Stimulated activated CD4-positive, alpha-beta T cell treated with anti-CD3 and anti-CD28 coated beads, TNF-alpha, amount 100 ng/mL, for 24 hours (primary cell): Measurements from ENCODE around the gene PUM2.
"Not testable (repeated sequence)": the region's sequence is repeated elsewhere in the genome, so short reads cannot be mapped to it uniquely, and the experiment has no call there.

ENCODE experiments used
- DNase-seq, 3 experiments: peaks; one replicate each; pipeline ENCODE4 v3.0.0-alpha.2; 2020; ENCODE audit warnings: low read depth in 3 of 3

The PUM2 gene

DNA sequence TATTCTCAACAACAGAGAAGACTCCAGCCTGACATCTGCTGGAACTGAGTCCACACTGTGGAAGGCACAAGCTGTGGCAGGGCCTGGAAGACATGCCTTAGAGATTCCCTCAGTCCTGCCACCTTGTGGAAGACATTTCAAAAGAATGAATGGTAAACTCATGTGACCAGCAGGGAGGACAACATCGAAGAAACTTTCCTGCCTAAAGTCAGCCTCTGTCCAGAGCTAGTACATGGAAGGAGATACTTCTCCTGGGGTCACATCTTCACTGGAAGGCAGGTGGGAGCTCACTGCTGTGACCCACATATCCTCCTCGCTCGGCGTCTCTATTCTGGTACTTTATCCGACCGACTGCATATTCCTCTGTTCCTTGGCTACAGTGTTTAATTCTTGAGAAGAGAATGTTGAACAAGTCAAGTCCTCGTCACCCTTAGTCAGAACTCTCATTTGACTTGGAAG, 59.5 kb downstream of the PUM2 start:
- no peak for DNase-seq

DNA sequence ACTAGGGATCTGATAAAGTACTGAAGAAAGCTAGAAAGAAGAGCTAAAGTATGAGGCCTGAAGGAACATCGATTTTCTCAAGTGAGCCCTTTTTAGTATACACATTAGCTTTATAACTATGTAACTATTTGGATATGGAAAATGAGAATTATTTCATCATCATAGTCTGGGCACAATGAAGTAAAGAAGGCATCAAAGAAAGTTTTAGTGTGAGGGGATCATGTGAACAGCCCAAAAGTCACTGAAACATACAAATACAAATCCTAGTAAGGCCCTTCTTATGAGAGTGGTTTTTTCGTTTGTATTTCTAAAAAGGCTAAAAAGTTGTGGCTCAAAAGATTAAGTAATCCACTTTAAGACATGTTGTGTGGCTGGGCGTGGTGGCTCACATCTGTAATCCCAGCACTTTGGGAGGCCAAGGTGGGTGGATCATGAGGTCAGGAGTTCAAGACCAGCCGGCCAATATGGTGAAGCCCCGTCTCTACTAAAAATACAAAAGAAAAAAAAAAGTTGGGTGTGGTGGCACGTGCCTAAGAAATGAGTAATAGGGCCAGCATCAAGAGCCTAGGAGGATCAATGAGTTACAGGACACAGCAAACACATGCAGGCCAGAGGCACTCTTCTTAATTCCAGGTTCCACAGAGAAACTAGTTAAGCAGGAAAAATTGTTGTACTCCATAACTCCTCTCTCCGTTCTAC, 61.9 kb downstream of the PUM2 start:
- DNase-seq, result no peak

DNA sequence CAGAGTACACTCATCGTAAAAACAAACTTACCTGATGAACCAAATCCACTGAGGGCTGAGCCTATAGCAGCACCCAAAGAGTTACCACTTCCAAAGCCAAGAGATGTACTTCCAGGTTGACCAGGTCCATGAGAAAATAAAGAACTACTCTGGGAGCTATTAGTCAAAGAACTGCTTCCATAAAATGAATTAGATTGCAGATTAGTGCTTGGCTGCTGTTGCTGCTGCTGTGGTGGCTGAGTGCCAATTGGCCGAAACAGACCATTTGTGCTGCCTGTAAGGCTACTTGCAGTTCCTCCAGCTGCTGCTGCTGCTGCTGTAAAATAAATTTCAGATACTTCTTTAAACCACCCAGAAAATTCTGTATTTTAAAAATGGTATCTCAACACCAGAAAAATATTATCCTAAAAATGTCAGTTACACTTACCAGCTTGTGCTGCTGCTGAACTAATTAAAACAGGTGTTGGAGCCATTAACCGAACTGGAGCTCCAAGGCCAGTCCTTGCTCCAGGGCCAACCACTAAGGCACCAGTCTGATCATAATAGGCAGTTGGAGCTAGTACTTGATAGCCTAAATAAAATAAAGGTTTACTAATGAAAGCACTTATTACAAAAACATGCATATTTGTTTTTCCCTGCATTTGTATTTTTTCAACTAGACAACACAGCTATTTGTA, 67.6 kb downstream of the PUM2 start:
- no peak for DNase-seq

DNA sequence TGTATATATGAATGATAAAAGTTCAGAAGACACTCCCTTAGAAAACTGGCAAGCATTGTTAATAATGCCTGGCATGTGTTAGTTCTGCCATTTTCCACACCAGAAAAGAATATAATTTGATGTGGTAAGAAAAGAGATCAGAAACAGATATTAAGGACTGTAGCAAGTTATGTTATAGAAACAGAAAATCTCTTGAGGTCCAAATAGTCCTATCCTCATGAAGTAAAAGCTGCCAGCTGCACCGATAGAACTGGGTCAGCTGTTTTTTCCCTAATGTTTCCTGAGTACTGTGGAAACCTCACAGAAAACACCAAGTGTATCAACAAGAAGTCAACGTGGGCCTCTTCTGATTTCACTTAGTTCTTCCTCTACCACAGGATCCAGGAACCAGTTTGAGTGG, 68.8 kb downstream of the PUM2 start:
- no peak for DNase-seq

DNA sequence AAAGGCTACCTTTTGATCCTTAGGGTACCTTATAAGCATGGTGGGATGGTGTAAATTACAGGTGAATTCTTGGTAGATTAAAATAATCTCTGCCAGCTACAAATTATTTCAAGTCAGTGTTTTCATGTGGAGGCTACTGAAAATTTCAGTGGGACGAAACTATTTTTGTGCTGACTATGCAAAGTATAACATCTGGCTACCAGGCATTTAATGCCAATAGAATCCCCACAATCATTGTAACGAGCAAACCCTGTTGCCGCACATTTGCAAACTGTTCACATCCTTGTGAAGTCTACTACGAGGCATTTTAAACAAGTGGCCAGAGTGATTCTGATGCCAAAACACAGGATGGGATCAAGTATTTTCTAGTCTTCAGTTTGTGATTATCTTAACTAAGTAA, 77.6 kb downstream of the PUM2 start:
- no peak for DNase-seq

DNA sequence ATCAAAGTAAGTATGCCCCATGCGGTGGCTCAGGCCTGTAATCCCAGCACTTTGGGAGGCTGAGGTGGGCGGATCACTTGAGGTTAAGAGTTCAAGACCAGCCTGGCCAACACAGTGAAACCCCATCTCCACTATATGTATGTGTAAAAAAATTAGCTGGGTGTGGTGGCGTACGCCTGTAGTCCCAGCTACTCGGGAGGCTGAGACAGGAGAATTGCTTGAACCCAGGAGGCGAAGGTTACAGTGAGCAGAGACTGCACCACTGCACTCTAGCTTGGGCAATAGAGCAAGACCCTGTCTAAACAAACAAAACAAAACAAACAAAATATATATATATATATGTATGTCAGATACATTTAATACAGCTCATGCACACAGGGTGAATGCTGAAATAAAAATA, 82.3 kb downstream of the PUM2 start:
- not testable (repeated sequence) for DNase-seq

DNA sequence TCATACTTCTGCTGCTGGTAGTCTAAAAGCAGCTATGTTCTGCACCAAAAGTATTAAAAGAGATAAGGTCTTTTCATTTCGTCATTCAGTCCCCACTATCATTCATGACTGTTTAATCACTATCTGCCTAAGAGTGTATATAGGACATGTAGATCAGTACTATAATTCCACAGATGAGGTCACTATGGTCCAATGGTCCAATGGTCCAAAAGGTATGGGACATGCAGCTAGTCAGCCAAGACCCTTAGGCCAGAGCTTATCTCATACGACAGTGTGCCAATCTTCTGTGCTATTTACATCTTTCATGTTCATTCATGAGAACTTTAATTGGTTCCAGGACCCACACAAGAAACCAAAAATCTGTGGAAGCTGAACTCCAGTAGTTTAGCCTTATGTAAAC, 83.1 kb downstream of the PUM2 start:
- DNase-seq, result no peak

DNA sequence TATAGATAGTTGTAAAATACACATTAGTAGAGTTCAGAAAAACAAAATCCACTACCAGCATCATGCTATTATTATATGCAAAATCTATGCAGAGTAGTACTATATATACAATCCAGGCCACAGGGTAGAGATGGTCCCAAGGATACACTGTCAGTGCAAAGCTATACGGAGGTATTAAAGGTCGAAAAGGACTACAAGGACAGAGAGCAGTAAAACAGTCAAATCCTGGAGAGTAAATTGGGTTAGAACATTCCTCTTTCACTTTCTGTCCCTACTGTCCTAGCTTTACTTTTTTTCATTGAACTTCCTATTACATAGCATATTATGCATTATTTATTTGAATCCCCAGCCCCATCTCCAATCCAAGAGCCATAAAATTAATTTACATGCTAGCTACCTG, 86.0 kb downstream of the PUM2 start:
- no peak for DNase-seq

DNA sequence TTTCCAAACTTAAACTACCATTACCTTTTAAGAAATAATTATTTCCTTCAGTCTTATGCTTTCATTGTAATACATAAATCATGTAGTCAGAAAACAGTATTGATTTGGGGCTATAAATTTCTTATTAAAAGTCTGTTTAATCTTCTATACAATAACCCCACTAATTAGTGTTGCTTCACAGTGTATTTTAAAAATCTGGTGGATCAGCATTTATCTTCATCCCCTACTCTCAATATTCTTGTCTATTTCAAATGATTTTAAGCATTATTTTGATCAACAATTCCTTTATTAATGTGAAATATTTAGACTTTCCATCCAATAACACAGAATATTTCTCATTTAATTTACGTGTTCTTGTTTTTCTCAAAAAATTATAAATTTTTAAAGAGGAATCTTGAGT, 93.2 kb downstream of the PUM2 start:
- no peak for DNase-seq

DNA sequence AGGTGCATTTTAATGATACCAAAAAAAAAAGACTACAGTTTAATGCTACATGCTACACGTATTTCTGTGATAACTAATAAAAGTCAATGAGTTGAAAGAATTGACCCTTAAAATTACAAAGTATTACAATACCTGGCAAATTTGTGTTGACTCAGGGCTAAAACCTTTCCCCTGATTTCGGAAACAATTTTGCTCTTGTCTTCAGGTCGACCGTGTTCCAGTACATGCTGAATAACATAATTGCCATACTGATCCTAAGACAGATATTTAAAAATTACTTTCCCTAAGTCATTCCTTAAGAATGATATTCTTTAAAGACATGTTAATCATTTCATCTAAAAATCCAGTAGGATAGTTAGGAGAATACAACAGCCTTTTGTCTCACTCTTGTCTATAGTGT, 95.9 kb downstream of the PUM2 start:
- no peak for DNase-seq

DNA sequence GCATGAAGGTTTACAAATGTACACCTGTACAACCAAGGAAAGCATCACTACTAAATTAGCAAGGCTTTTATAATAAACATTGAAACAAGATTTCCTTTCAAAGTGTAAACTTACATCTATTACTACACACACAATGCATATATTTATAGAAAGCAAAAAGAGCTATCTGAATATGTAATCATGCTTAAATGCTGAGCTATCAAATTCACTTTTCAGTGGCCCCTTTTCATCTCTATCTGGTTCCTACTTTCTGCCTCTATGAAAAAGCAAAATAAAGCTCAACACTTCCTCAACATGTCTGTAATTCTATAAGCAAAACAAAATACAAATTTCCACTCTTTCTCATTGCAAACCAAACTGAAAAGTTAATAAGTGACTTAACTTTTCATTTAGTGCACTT, 100.2 kb downstream of the PUM2 start:
- no peak for DNase-seq

DNA sequence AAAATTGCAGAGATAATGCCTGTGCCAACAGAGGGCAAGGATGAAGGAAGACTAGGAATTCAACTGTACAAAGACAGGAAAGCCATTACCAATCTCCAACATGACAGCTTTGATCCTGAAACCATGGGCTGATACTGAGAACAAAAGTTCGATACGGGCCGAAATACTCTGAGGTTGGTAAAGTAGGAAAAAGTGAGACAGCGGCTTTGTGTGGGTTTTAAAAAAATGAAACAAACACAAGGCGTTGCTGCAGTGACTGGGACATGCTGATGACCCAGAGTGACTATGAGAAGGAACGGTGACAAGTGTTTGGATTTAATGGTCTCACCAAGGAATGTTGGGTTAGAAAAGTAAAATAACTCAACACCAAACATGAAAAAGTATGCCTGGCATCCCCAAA, 101.5 kb downstream of the PUM2 start:
- no peak for DNase-seq

DNA sequence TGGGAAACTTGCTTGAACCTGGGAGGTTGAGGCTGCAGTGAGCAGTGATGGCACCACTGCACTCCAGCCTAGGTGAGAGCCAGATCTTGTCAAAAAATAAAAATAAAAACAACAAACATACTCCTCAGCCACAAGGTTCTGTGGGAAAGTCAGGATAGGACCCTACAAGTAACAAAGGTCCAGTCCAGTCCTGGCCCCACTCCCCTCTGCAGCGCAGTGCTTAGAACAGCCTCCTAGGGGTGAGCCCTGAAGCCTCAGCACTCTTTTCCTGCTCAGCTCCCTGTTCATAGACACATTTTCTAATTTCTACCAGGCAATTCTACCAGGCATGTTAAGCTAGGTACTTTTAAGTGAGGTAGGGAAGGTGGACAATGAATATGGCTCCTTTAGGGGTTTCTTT, 103.6 kb downstream of the PUM2 start:
- DNase-seq, result no peak

DNA sequence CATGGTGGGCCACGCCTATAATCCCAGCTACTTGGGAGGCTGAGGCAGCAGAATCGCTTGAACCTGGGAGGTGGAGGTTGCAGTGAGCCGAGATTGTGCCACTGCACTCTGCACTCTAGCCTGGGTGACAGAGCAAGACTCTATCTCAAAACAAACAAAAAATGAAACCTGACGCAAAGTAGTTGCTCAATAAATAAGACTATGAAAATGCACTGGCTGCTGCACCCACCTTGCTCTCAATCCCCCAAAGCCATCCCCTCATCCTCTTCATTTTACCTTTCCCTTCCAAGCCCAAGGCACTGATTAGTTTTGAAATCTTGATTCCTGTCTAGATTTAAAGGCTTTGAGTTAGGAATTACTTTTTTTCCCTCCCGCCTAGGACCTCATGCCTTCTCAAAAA, 107.0 kb downstream of the PUM2 start:
- not testable (repeated sequence) for DNase-seq

DNA sequence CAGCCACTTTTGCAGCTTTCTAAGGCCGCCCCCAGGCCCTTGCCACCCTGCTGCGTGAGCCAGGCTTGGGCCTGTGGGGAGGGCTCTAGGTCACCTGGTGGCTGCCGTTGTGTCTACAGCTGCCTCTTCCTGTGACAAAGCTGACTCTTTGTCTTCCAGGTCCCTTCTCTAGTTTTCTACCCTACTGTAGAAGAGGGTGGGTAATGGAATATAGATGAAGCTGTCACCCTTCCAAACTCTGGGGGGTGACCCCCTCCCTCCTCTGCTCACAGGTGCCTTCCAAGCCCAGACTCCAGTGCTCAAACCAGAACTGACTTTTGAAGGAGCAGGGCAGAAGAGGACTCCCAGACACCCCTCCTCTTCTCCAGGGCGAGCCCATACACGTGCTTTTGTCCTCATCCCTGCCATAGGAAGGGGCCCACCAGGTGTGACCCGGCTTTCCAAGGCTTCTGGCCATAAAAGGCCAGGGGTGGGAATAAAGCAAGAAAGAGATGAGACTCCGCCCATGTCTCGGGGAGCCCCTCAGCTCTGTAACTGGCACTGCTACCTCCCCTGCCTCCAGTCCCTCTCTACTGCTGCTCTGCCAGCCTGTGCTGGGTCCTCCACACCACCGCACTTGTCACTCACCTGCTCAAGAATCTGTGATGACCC, 107.8 kb downstream of the PUM2 start:
- DNase-seq, result no peak

DNA sequence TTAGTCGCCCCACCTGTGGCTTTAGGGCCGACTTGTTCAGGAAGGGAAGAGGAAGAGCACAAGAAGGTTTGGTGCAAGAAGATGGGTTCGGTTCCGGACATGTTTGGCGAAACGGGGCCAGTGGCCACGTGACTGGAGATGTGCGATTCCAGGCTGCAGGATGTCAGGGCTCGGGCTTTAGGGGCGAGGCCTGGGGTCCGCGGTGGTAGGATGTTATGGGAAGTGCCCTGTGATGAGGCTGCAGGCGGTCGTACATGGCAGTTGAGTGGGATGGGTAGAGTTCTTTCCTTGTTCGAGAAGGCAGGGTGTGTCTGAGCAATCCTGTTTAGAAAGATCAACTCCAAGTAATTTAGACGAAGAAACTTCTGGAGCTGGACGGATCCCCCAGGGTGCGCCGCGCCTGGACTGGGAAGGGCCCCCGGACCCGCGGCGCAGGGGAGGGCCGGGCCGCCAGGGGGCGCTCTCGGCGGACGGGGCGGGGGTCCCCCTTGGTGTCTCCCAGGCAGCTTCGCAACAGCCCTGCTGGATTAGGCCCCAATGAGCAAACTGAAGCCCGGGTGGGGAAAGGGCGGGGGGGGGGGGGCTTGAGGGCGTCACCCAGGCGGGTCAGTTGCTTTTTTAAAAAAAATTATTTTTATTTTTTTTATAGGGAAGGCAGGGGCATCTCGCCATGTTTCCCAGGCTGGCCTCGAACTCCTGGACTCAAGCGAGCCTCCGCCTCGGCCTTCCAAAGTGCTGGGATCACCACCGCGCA, 108.5 kb downstream of the PUM2 start:
- DNase-seq, result peak in 1 of 3 experiments; percentile 18

DNA sequence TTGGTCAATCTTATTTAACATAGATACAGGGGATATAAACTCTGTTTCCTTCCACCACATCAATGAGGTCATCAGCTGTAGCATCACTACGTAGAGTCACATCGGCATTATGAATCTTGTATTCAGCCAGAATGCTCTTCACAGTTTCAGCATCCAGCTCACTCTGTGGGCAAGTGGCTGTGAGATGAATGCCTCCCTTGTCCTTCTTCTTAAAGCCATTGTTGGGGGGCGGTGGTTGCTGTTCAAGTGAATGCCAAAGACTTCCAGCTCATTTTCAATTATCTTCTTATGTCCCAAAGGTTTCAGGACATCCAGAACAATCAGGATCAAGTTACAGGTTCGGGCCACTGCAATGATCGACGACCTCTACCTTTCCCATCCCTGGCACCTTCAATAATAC, 110.4 kb downstream of the PUM2 start:
- DNase-seq, result not testable (repeated sequence)

DNA sequence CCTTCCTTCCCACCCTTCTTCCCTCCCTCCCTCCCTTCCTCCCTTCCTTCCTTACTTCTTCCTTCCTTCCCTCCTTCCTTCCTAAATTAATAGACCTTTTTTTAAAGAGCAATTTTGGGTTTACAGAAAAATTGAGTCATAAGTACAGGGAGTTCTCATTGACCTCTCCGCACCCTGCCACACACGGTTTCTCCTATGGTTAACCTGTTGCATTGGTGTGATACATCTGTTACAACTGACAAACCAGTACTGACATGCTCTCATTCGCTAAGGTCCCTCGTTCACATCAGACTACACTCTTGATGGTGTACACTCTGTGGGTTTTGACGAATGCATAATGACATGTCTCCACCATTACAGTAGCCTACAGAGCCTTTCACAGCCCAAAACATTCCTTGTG, 114.1 kb downstream of the PUM2 start:
- DNase-seq, result no peak

DNA sequence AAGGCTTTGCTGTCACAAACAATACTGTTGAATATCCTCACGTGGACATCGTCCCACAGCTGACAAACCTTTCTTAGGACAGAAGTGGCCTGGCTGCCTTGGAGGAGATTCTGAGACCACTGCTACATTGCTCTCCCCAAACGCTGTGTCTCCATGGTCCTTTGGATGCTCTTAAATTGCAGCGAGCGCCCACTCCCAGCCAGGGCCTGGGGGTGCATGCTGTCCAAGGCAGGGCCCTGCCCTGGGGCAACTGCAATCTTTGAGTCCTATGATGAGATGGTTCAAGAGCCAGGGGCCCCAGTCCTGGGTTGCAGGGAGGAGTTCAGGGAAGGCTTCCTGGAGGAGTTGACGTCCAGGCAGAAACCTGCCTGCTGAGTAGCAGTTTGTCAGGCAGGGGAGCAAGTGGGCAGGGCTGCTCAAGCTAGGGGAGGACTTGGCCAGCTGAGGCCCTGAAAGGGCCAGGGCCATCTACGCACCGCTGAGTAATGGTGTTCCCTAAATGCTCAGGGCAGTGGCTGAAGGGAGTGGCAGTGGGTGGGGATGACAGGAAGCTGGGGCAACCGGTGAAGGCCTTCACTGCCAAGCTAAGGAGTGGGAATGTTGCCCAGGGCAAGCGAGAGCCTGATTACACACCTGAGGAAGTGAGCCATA, 114.9 kb downstream of the PUM2 start:
- no peak for DNase-seq

DNA sequence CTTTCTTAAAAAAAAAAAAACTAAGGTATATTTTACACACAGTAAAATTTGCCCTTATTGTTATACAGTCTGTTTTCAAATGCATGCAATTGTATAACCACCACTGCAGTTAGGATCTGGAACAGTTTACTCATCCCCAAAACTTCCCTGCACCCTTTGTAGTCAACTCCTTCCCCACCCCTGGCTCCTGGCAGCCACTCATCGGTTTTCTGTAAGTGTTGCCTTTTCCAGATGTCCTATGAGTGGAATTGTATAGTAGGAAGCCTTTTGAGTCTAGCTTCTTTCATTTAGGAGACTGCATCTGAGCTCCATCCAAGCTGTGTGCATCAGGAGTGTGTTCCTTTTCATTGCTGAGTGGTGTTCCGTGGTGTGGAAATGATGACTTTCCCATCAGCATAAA, 116.0 kb downstream of the PUM2 start:
- DNase-seq, result not testable (repeated sequence)

DNA sequence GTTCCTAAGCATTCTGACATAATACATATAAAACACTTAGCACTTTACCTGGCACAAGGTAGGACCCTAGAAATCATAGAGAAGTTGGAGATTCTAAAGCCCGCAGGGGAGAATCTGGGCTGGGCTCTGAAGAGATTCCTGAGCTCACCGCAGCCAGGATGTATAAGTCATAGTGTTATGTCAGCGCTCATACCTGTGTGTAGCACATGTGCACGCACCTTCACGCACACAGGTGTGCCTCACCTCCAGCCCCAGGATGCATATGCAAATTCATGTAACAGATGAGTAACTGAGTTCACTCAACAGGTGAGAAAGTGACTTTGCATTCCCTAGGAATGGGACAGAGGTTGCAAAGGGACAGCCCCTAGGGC, 117.8 kb downstream of the PUM2 start:
- DNase-seq, result no peak

DNA sequence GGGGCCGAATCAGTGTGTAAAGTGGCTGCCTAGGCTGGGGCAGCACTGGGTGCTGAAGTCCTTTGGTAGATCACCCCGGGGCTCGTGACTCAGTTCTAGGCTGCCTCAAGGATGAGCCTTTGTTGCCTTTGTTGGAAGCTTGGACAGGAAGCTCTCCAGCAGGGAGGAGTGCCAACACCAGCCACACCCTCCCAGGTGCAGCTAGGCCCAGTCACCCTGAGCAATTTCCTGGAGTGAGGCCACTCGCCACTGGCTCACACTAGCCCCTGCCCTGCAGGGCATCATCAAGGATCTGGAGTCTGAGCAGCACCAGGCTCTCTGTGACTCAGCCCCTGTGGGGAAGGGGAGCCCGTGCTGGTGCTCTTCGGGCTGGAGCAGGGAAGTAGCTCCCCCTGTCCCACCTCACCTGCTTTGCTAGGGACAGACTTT, 119.0 kb downstream of the PUM2 start:
- no peak for DNase-seq
